Measurements from ENCODE around the gene UBE2A. TPM values are rescaled to one million over a fixed set of nuclear protein-coding genes. Genes with fewer than 3 reads are reported as not detected.

Gene UBE2A
- total and polyA plus RNA-seq, 3 experiments from 2014 or later = 50.1 to 70.8 (median 67.7) TPM

- Histone ChIP-seq H3K9me3 (ENCODE audit: low read length) (no peaks in the 10 kb centered on the region), H3K27me3 (ENCODE audit: insufficient read depth, low read length, poor library complexity, severe bottlenecking) (no peaks in the 10 kb centered on the region), H3K27ac (ENCODE audit: low read depth, low read length) (no peak overlapping the region), H3K4me1 (ENCODE audit: insufficient read depth, low read length) (peaks cover 6% of the 10 kb centered on the region), H3K4me3 (ENCODE audit: low read length) (no peak overlapping the region), H3K36me3 (ENCODE audit: insufficient read depth, low read length) (no peaks in the 10 kb centered on the region)
- H3K9me3 Mint-ChIP-seq = no peaks in the 10 kb centered on the region
- H3K27me3 Mint-ChIP-seq = peaks cover 0 to 1% of the 10 kb centered on the region in 2 donors
- POLR2A ChIA-PET = interaction anchor here (0.7 to 0.9 kb wide), 3 partner anchors 9 to 83 kb away, joined by 3 read pairs; no protein-coding TSS in a partner anchor
- H3K36me3 Mint-ChIP-seq = peaks cover 0 to 25% (median 3%) of the 10 kb centered on the region in 3 donors
- H3K27ac Mint-ChIP-seq = no peak overlapping the region
- H3K4me1 Mint-ChIP-seq = peaks cover 27 to 53% (median 46%) of the 10 kb centered on the region in 3 donors
- CTCF ChIA-PET = interaction anchor here (1.1 to 1.5 kb wide), 4 partner anchors 11 to 87 kb away, joined by 3 read pairs; no protein-coding TSS in a partner anchor
- H3K4me3 Mint-ChIP-seq = no peak overlapping the region
- no peak for DNase-seq
These were observed 28.4 kb downstream of the UBE2A start for GRCh38 chrX:119602701-119603255.

- H3K27me3 ChIP-seq (ENCODE audit: insufficient read depth, low read length, poor library complexity, severe bottlenecking) = no peaks in the 10 kb centered on the region
- Mint-ChIP-seq H3K4me1 (peaks cover 23 to 47% (median 41%) of the 10 kb centered on the region in 3 donors), H3K27me3 (peaks cover 0 to 1% of the 10 kb centered on the region in 2 donors), H3K4me3 (peak overlapping the region; percentile 92 to 98 (median 94)), H3K9me3 (no peaks in the 10 kb centered on the region), H3K27ac (peak overlapping the region; percentile 78 to 99 (median 94)), H3K36me3 (peaks cover 0 to 19% (median 1%) of the 10 kb centered on the region in 3 donors)
- no peaks in the 10 kb centered on the region for H3K36me3 ChIP-seq (ENCODE audit: insufficient read depth, low read length)
- DNase-seq = no peak
- peak overlapping the region; percentile 61 for H3K27ac ChIP-seq (ENCODE audit: low read depth, low read length)
- H3K9me3 ChIP-seq (ENCODE audit: low read length) = no peaks in the 10 kb centered on the region
- H3K4me3 ChIP-seq (ENCODE audit: low read length) = peak overlapping the region; percentile 54
- POLR2A ChIA-PET = interaction anchor here (0.6 to 2.3 kb wide), 5 partner anchors 25 to 187 kb away, joined by 3 to 20 read pairs (median 7); partner anchors contain the start of genes RPL39, SOWAHD and UBE2A
- CTCF ChIA-PET = interaction anchor here (0.7 to 2.0 kb wide), 2 partner anchors 30 to 124 kb away, joined by 3 to 7 read pairs; no protein-coding TSS in a partner anchor
- peaks cover 6% of the 10 kb centered on the region for H3K4me1 ChIP-seq (ENCODE audit: insufficient read depth, low read length)
These were observed 30.6 kb downstream of the UBE2A start for GRCh38 chrX:119604766-119605463.

GRCh38 chrX:119605464-119606279, 31.3 kb downstream of the UBE2A start:
- peaks cover 0 to 3% of the 10 kb centered on the region in 2 donors for H3K27me3 Mint-ChIP-seq
- Histone ChIP-seq H3K4me1 (ENCODE audit: insufficient read depth, low read length) (peaks cover 6% of the 10 kb centered on the region), H3K4me3 (ENCODE audit: low read length) (peak overlapping the region; percentile 75), H3K36me3 (ENCODE audit: insufficient read depth, low read length) (no peaks in the 10 kb centered on the region), H3K9me3 (ENCODE audit: low read length) (no peaks in the 10 kb centered on the region), H3K27ac (ENCODE audit: low read depth, low read length) (peak overlapping the region; percentile 86), H3K27me3 (ENCODE audit: insufficient read depth, low read length, poor library complexity, severe bottlenecking) (no peaks in the 10 kb centered on the region)
- CTCF ChIA-PET = interaction anchor here (0.7 to 2.0 kb wide), 3 partner anchors 31 to 148 kb away, joined by 3 to 7 read pairs (median 4); no protein-coding TSS in a partner anchor
- H3K27ac Mint-ChIP-seq = peak overlapping the region; percentile 97 to 99 (median 99)
- peak overlapping the region; percentile 93 to 98 (median 94) for H3K4me3 Mint-ChIP-seq
- POLR2A ChIA-PET = interaction anchor here (0.6 to 2.3 kb wide), 10 partner anchors 9 to 186 kb away, joined by 3 to 20 read pairs (median 6); partner anchors contain the start of genes RPL39, SLC25A5, SOWAHD and UBE2A
- no peaks in the 10 kb centered on the region for H3K9me3 Mint-ChIP-seq
- H3K36me3 Mint-ChIP-seq = peaks cover 0 to 17% (median 1%) of the 10 kb centered on the region in 3 donors
- H3K4me1 Mint-ChIP-seq = peaks cover 27 to 51% (median 45%) of the 10 kb centered on the region in 3 donors
- DNase-seq = peak in 4 of 5 donors; percentile 42 to 74 (median 52)

GRCh38 chrX:119606280-119607017, 32.1 kb downstream of the UBE2A start, which contains the start of gene NKRF:
TSS of gene NKRF (minus strand) at chrX:119606424.
- Histone ChIP-seq H3K4me3 (ENCODE audit: low read length) (peak within 1 kb of the TSS; percentile 75), H3K27ac (ENCODE audit: low read depth, low read length) (peak within 1 kb of the TSS; percentile 86), H3K9me3 (ENCODE audit: low read length) (no peaks in the 10 kb centered on the region), H3K27me3 (ENCODE audit: insufficient read depth, low read length, poor library complexity, severe bottlenecking) (no peaks in the 10 kb centered on the region), H3K4me1 (ENCODE audit: insufficient read depth, low read length) (peaks cover 6% of the 10 kb centered on the region), H3K36me3 (ENCODE audit: insufficient read depth, low read length) (no peaks in the 10 kb centered on the region)
- ChIA-PET POLR2A (interaction anchor here (0.5 to 2.3 kb wide), 11 partner anchors 10 to 334 kb away, joined by 3 to 20 read pairs (median 5); partner anchors contain the start of genes RPL39, SLC25A5, SOWAHD and UBE2A), CTCF (interaction anchor here (1.0 to 2.0 kb wide), 2 partner anchors 123 to 147 kb away, joined by 4 to 7 read pairs; no protein-coding TSS in a partner anchor)
- peaks cover 0 to 17% (median 0%) of the 10 kb centered on the region in 3 donors for H3K36me3 Mint-ChIP-seq
- peak; percentile 82 to 94 (median 87) for DNase-seq
- peaks cover 27 to 51% (median 45%) of the 10 kb centered on the region in 3 donors for H3K4me1 Mint-ChIP-seq
- H3K4me3 Mint-ChIP-seq = peak within 1 kb of the TSS; percentile 93 to 98 (median 94)
- H3K27ac Mint-ChIP-seq = peak within 1 kb of the TSS; percentile 97 to 99 (median 99)
- peaks cover 0 to 3% of the 10 kb centered on the region in 2 donors for H3K27me3 Mint-ChIP-seq
- no peaks in the 10 kb centered on the region for H3K9me3 Mint-ChIP-seq

- peaks cover 0 to 3% of the 10 kb centered on the region in 2 donors for H3K27me3 Mint-ChIP-seq
- H3K9me3 Mint-ChIP-seq = no peaks in the 10 kb centered on the region
- Histone ChIP-seq H3K9me3 (ENCODE audit: low read length) (no peaks in the 10 kb centered on the region), H3K27ac (ENCODE audit: low read depth, low read length) (peak overlapping the region; percentile 86), H3K36me3 (ENCODE audit: insufficient read depth, low read length) (no peaks in the 10 kb centered on the region), H3K4me1 (ENCODE audit: insufficient read depth, low read length) (peaks cover 6% of the 10 kb centered on the region), H3K27me3 (ENCODE audit: insufficient read depth, low read length, poor library complexity, severe bottlenecking) (no peaks in the 10 kb centered on the region), H3K4me3 (ENCODE audit: low read length) (peak overlapping the region; percentile 75)
- peak overlapping the region; percentile 97 to 99 (median 99) for H3K27ac Mint-ChIP-seq
- CTCF ChIA-PET = interaction anchor here (1.0 to 2.0 kb wide), 2 partner anchors 122 to 147 kb away, joined by 4 to 7 read pairs; no protein-coding TSS in a partner anchor
- H3K4me1 Mint-ChIP-seq = peaks cover 25 to 47% (median 41%) of the 10 kb centered on the region in 3 donors
- POLR2A ChIA-PET = interaction anchor here (0.5 to 2.3 kb wide), 4 partner anchors 32 to 185 kb away, joined by 3 to 20 read pairs (median 7); partner anchors contain the start of genes RPL39, SLC25A5 and UBE2A
- peaks cover 0 to 14% (median 0%) of the 10 kb centered on the region in 3 donors for H3K36me3 Mint-ChIP-seq
- DNase-seq = no peak
- peak overlapping the region; percentile 93 to 98 (median 94) for H3K4me3 Mint-ChIP-seq
These were observed 32.6 kb downstream of the UBE2A start for GRCh38 chrX:119607018-119607389.

- Mint-ChIP-seq H3K27ac (peak overlapping the region in 3 of 8 donors; percentile 26 to 78 (median 32)), H3K4me3 (peak overlapping the region in 1 of 7 donors; percentile 13), H3K36me3 (peaks cover 0 to 15% (median 7%) of the 10 kb centered on the region in 3 donors), H3K4me1 (peaks cover 5 to 10% (median 6%) of the 10 kb centered on the region in 3 donors), H3K27me3 (peaks cover 0 to 2% of the 10 kb centered on the region in 2 donors), H3K9me3 (no peaks in the 10 kb centered on the region)
- Histone ChIP-seq H3K27ac (ENCODE audit: low read depth, low read length) (no peak overlapping the region), H3K9me3 (ENCODE audit: low read length) (no peaks in the 10 kb centered on the region), H3K27me3 (ENCODE audit: insufficient read depth, low read length, poor library complexity, severe bottlenecking) (no peaks in the 10 kb centered on the region), H3K4me1 (ENCODE audit: insufficient read depth, low read length) (no peaks in the 10 kb centered on the region), H3K36me3 (ENCODE audit: insufficient read depth, low read length) (no peaks in the 10 kb centered on the region), H3K4me3 (ENCODE audit: low read length) (no peak overlapping the region)
- ChIA-PET CTCF (interaction anchor here (1.1 to 1.5 kb wide), 2 partner anchors 76 to 98 kb away, joined by 3 read pairs; no protein-coding TSS in a partner anchor), POLR2A (interaction anchor here (0.6 kb wide), 1 partner anchor 11 kb away, joined by 3 read pairs; no protein-coding TSS in a partner anchor)
- no peak for DNase-seq
These were observed 40.4 kb downstream of the UBE2A start for GRCh38 chrX:119614776-119615175.
